Panc1 (cell line): ENCODE data around the gene GSTM3. TPM values are rescaled to one million over a fixed set of nuclear protein-coding genes. Genes with fewer than 3 reads are reported as not detected.

ENCODE experiments used
- ATAC-seq: fragments of 200-7000 bp; cut with Tn5 transposase; 2 replicates; pipeline ENCODE4 v1.9.1; 2020; ENCODE audit warnings: mild to moderate bottlenecking, moderate library complexity
- BruUV-seq: library from RNA; stranded (reverse); fragments of 400-500 nt; replicated peaks from 2 replicates; lab custom pipeline; 2021; lab: Mats Ljungman, UMichigan
- CTCF ChIA-PET: fragments of 300-600 bp; sonication (Branson Sonifier 250); formaldehyde crosslinking; loops from one replicate; lab custom pipeline; 2022; ENCODE audit warnings: antibody characterized with exemption; lab: Charles Lee
- POLR2A ChIA-PET: fragments of 300-600 bp; sonication (Branson Sonifier 250); formaldehyde crosslinking; loops from one replicate; lab custom pipeline; 2022; ENCODE audit warnings: antibody characterized with exemption; lab: Charles Lee
- DNase-seq: peaks from one replicate; pipeline ENCODE4 v3.0.0-alpha.2; 2010; ENCODE audit warnings: low read depth, low spot score
- H3K27ac ChIP-seq: 2 replicates; pipeline ENCODE4 v1.5.1; 2011; ENCODE audit warnings: mild to moderate bottlenecking, low read length, inconsistent platforms
- H3K27me3 ChIP-seq: fragments of 200-500 bp; sonication (Bioruptor generic); 2 replicates; pipeline ENCODE4 v1.6.0; 2014; ENCODE audit warnings: low read length, inconsistent platforms; ENCODE audit not compliant: control insufficient read depth, insufficient read depth
- H3K36me3 ChIP-seq: fragments of 200-500 bp; sonication (Bioruptor generic); 2 replicates; pipeline ENCODE4 v1.5.1; 2014; ENCODE audit warnings: inconsistent platforms, mild to moderate bottlenecking, low read length, moderate library complexity; ENCODE audit not compliant: control insufficient read depth, insufficient read depth
- H3K4me1 ChIP-seq: 2 replicates; pipeline ENCODE4 v1.5.1; 2011; ENCODE audit warnings: inconsistent platforms, mild to moderate bottlenecking, low read length, moderate library complexity; ENCODE audit not compliant: control insufficient read depth, insufficient read depth
- H3K4me3 ChIP-seq, 2 experiments: 2 replicates each; pipeline ENCODE4 v1.5.1; 2011 to 2012; ENCODE audit warnings: low read depth in 2 of 2, low read length in 2 of 2, mild to moderate bottlenecking in 2 of 2, inconsistent platforms in 1 of 2, moderate library complexity in 1 of 2
- H3K9me3 ChIP-seq: fragments of 200-500 bp; sonication (Bioruptor generic); 2 replicates; pipeline ENCODE4 v1.5.1; 2014; ENCODE audit warnings: low read depth, mild to moderate bottlenecking, inconsistent platforms, low read length, moderate library complexity; ENCODE audit not compliant: control insufficient read depth, insufficient read depth
- POLR2AphosphoS5 ChIP-seq: IDR thresholded peaks from 2 replicates; pipeline ENCODE4 v1.6.1; 2012; ENCODE audit warnings: mild to moderate bottlenecking, low read depth, low read length, moderate library complexity
- REST ChIP-seq, 2 experiments: IDR thresholded peaks; 2 replicates each; pipeline ENCODE4 v1.6.1; 2011 to 2012; ENCODE audit warnings: low read depth in 2 of 2, control low read depth in 1 of 2, low read length in 1 of 2, mild to moderate bottlenecking in 1 of 2, moderate library complexity in 1 of 2; ENCODE audit not compliant: insufficient read depth in 1 of 2
- SIN3A ChIP-seq: IDR thresholded peaks from 2 replicates; pipeline ENCODE4 v1.6.1; 2012; ENCODE audit warnings: low read depth, mild to moderate bottlenecking, low read length, moderate library complexity, borderline replicate concordance; ENCODE audit not compliant: insufficient read depth
- TCF7L2 ChIP-seq: IDR thresholded peaks from 2 replicates; pipeline ENCODE4 v1.6.1; 2011; ENCODE audit warnings: mild to moderate bottlenecking, low read depth, low read length, inconsistent platforms
- in situ Hi-C: cut with HindIII; loops from 2 replicates; pipeline ENCODE4 v1.10.0; 2016; ENCODE audit warnings: low sequenced_read_pairs, low pct_unique_long_range_greater_than_20kb
- intact Hi-C: fragments of 100-400 bp; cut with micrococcal nuclease; formaldehyde crosslinking; loops from one replicate; pipeline ENCODE4 v1.10.0; 2022; ENCODE audit not compliant: unreplicated experiment
- total RNA-seq: library from RNA; stranded (reverse); gene quantifications from one replicate; pipeline ENCODE4 v1.2.1, GENCODE V29; 2021; ENCODE audit not compliant: unreplicated experiment
- TF ChIP-seq, protein P1 (sequence below): fragments of 450-650 bp; IDR thresholded peaks from 2 replicates; pipeline ENCODE4 v1.5.1; 2017; ENCODE audit warnings: mild to moderate bottlenecking

The GSTM3 gene
- total RNA-seq, 1 experiment from 2014 or later: 93.1 TPM

GRCh38 chr1:109773203-109773899 lies 32.5 kb upstream of the GSTM3 start:
- in situ Hi-C loops: no loop called here
- peak; percentile 85 for ATAC-seq
- TF ChIP-seq TCF7L2: no peak
- TF ChIP-seq, protein P1, sequence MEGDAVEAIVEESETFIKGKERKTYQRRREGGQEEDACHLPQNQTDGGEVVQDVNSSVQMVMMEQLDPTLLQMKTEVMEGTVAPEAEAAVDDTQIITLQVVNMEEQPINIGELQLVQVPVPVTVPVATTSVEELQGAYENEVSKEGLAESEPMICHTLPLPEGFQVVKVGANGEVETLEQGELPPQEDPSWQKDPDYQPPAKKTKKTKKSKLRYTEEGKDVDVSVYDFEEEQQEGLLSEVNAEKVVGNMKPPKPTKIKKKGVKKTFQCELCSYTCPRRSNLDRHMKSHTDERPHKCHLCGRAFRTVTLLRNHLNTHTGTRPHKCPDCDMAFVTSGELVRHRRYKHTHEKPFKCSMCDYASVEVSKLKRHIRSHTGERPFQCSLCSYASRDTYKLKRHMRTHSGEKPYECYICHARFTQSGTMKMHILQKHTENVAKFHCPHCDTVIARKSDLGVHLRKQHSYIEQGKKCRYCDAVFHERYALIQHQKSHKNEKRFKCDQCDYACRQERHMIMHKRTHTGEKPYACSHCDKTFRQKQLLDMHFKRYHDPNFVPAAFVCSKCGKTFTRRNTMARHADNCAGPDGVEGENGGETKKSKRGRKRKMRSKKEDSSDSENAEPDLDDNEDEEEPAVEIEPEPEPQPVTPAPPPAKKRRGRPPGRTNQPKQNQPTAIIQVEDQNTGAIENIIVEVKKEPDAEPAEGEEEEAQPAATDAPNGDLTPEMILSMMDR: peak; percentile 90

DNA sequence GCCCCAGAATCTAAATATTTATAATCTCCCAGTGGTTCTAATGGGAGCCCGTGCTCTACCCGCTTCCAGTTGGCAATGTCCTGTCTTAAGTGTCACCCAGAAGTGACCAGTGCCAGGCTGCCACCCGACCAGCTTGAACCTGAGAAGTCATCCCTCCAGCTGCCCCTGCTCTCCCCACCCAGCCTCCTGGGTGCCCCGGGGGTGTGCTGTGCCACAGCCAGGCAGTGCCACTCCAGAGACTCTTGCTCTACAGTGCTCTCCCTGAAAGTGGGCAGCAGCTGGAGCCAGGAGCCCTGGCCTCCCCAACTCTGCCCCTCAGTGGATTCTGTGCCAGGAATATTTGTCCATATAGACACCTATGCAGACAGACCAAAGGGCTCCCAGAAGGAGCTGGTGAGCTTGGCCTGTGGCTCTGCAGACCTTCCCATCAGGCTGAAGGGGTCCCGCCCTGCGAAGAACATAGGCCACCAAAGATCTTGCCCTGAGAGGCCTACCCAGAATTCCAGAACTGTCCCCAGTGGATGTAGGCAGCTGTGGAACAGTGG lies 31.9 kb upstream of the GSTM3 start:
- ATAC-seq (no peak), DNase-seq (no peak)
- Histone ChIP-seq H3K36me3 (no peaks in the 10 kb centered on the region), H3K27ac (no peak overlapping the region), H3K27me3 (no peaks in the 10 kb centered on the region), H3K9me3 (no peaks in the 10 kb centered on the region), H3K4me3 (no peak overlapping the region), H3K4me1 (peaks cover 20% of the 10 kb centered on the region)
- ChIA-PET CTCF (interaction anchor here (0.6 to 2.1 kb wide), 3 partner anchors 133 to 345 kb away, joined by 3 to 17 read pairs (median 17); no protein-coding TSS in a partner anchor), POLR2A (no interaction called here)
- in situ Hi-C loops: no loop called here
- TF ChIP-seq REST (IDR thresholded peaks at IDR 0.05; ENCODE audit: insufficient read depth in 1 of 2, low read depth in 2 of 2, low read length in 1 of 2) (no peak), SIN3A (no peak), TCF7L2 (no peak), POLR2AphosphoS5 (no peak)
- TF ChIP-seq, protein P1: no peak
- intact Hi-C loops: loop anchor here (2.0 to 5.0 kb wide), 2 partner anchors 130 to 225 kb away; partner anchors contain the start of gene GNAI3
- BruUV-seq: no TSS peak

More at GRCh38 chr1:109773203-109773899, 32.5 kb upstream of the GSTM3 start:
- Histone ChIP-seq H3K4me1 (peaks cover 26% of the 10 kb centered on the region), H3K36me3 (no peaks in the 10 kb centered on the region), H3K27ac (no peak overlapping the region), H3K9me3 (no peaks in the 10 kb centered on the region), H3K4me3 (no peak overlapping the region), H3K27me3 (no peaks in the 10 kb centered on the region)
- ChIA-PET CTCF (interaction anchor here (0.6 to 2.1 kb wide), 2 partner anchors 133 to 346 kb away, joined by 17 read pairs; no protein-coding TSS in a partner anchor), POLR2A (no interaction called here)
- intact Hi-C loops: loop anchor here (2.0 to 5.0 kb wide), 2 partner anchors 131 to 226 kb away; partner anchors contain the start of gene GNAI3
- BruUV-seq: no TSS peak
- peak; percentile 51 for DNase-seq
